AML-193 (cell line): Measurements from ENCODE around the gene CT45A7.
"Not testable (repeated sequence)": the region's sequence is repeated elsewhere in the genome, so short reads cannot be mapped to it uniquely, and the experiment has no call there.

Experiments used
- DNase-seq, 2 experiments: peaks; one replicate each; lab custom pipeline; 2025; lab: John Stamatoyannopoulos, UW

The CT45A7 gene

GRCh38 chrX:135837180-135837579 lies at the start of gene CT45A7:
Gene CT45A7, minus strand, starts transcription at chrX:135837280. Its CDS starts 3,747 bp downstream, at chrX:135833533.
- DNase-seq = not testable (repeated sequence)

GRCh38 chrX:135882741-135883140 lies 45.7 kb upstream of the CT45A7 start:
- DNase-seq = not testable (repeated sequence)

GRCh38 chrX:135871712-135872111 lies 34.6 kb upstream of the CT45A7 start, which contains the start of gene CT45A9:
Gene CT45A9, minus strand, starts transcription at chrX:135871812. Its CDS starts 3,751 bp downstream, at chrX:135868061.
- not testable (repeated sequence) for DNase-seq

DNA sequence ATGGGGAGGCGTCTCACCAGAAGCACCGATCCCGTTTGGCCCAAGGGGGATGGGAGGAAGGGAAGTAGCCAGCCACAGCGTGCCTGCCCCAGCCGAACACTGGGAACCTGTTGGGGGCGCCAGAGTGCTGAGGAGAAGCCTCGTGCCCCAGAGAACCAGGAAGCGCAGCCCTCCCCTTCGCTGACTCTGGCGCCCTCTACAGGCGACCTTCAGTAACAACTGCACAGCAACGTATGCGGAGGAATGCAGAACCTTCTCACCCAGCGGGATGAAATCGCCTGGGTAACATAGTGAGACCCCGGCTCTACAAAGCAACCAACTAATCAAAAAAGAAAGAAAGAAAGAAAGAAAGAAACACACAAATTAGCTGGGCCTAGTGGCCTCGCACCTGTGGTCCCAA lies 17.4 kb upstream of the CT45A7 start, which contains the start of gene CT45A8:
CT45A8 (minus strand) TSS at position 101 of the 400 bp plus-strand sequence. CDS start 3,755 bp downstream, outside the sequence.
- not testable (repeated sequence) for DNase-seq

GRCh38 chrX:135819912-135820311 lies 17.2 kb downstream of the CT45A7 start, which contains the start of gene CT45A2:
Gene CT45A2, minus strand, starts transcription at chrX:135820012. Its CDS starts 3,747 bp downstream, at chrX:135816265.
- DNase-seq = not testable (repeated sequence)

DNA sequence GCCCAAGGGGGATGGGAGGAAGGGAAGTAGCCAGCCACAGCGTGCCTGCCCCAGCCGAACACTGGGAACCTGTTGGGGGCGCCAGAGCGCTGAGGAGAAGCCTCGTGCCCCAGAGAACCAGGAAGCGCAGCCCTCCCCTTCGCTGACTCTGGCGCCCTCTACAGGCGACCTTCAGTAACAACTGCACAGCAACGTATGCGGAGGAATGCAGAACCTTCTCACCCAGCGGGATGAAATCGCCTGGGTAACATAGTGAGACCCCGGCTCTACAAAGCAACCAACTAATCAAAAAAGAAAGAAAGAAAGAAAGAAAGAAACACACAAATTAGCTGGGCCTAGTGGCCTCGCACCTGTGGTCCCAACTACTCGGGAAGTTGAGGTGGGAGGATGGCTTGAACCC lies 34.4 kb downstream of the CT45A7 start, which contains the start of gene CT45A6:
CT45A6 (minus strand) TSS at position 101 of the 400 bp plus-strand sequence. CDS start 3,794 bp downstream, outside the sequence.
- DNase-seq = not testable (repeated sequence)

DNA sequence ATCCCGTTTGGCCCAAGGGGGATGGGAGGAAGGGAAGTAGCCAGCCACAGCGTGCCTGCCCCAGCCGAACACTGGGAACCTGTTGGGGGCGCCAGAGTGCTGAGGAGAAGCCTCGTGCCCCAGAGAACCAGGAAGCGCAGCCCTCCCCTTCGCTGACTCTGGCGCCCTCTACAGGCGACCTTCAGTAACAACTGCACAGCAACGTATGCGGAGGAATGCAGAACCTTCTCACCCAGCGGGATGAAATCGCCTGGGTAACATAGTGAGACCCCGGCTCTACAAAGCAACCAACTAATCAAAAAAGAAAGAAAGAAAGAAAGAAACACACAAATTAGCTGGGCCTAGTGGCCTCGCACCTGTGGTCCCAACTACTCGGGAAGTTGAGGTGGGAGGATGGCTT lies 51.7 kb downstream of the CT45A7 start, which contains the start of gene CT45A5:
CT45A5 (minus strand) TSS at position 101 of the 400 bp plus-strand sequence. CDS start 3,774 bp downstream, outside the sequence.
- not testable (repeated sequence) for DNase-seq
